PC-3 (cell line): ENCODE data around the gene DHRS7C. TPM values are rescaled to one million over a fixed set of nuclear protein-coding genes. Genes with fewer than 3 reads are reported as not detected.

Experiments
- ATAC-seq: fragments of 200-7000 bp; cut with Tn5 transposase; 2 replicates; pipeline ENCODE4 v1.9.1; 2020; ENCODE audit warnings: mild to moderate bottlenecking, moderate library complexity
- BruUV-seq: library from RNA; stranded (reverse); fragments of 400-500 nt; replicated peaks from 2 replicates; lab custom pipeline; 2021; lab: Mats Ljungman, UMichigan
- CTCF ChIA-PET: fragments of 300-600 bp; sonication (Branson Sonifier 250); formaldehyde crosslinking; loops from one replicate; lab custom pipeline; 2022; ENCODE audit warnings: antibody characterized with exemption; lab: Charles Lee
- POLR2A ChIA-PET: fragments of 300-600 bp; sonication (Branson Sonifier 250); formaldehyde crosslinking; loops from one replicate; lab custom pipeline; 2022; ENCODE audit warnings: antibody characterized with exemption; ENCODE audit not compliant: unreplicated experiment; lab: Charles Lee
- DNase-seq: peaks from one replicate; pipeline ENCODE4 v3.0.0-alpha.2; 2015
- H2AFZ ChIP-seq: fragments of 300-600 bp; sonication (generic); 2 replicates; pipeline ENCODE4 v1.6.0; 2016; ENCODE audit warnings: antibody characterized with exemption, low read length
- H3F3A ChIP-seq: fragments of 300-600 bp; sonication (generic); one replicate; pipeline ENCODE4 v1.6.0; 2017; ENCODE audit warnings: antibody characterized with exemption, low read length, control low read depth, mild to moderate bottlenecking; ENCODE audit not compliant: unreplicated experiment
- H3K27ac ChIP-seq: fragments of 300-600 bp; sonication (generic); 2 replicates; pipeline ENCODE4 v1.5.1; 2016; ENCODE audit warnings: mild to moderate bottlenecking, low read length
- H3K27me3 ChIP-seq: fragments of 300-600 bp; sonication (generic); 2 replicates; pipeline ENCODE4 v1.6.1; 2016; ENCODE audit warnings: low read length, mixed read lengths
- H3K36me3 ChIP-seq: fragments of 300-600 bp; sonication (generic); 2 replicates; pipeline ENCODE4 v1.6.1; 2016; ENCODE audit warnings: low read depth, mixed run types, low read length, mixed read lengths
- H3K4me1 ChIP-seq: fragments of 300-600 bp; sonication (generic); 2 replicates; pipeline ENCODE4 v1.5.1; 2016; ENCODE audit warnings: low read length; ENCODE audit not compliant: insufficient read depth
- H3K4me2 ChIP-seq: fragments of 300-600 bp; sonication (generic); 2 replicates; pipeline ENCODE4 v1.6.0; 2016; ENCODE audit warnings: low read length
- H3K4me3 ChIP-seq: fragments of 300-600 bp; sonication (generic); 2 replicates; pipeline ENCODE4 v1.5.1; 2016; ENCODE audit warnings: mild to moderate bottlenecking, low read length, mixed read lengths
- H3K79me2 ChIP-seq: fragments of 300-600 bp; sonication (generic); 2 replicates; pipeline ENCODE4 v1.6.1; 2017; ENCODE audit warnings: low read length, mixed read lengths
- H3K9ac ChIP-seq: fragments of 300-600 bp; sonication (generic); 2 replicates; pipeline ENCODE4 v1.6.0; 2016; ENCODE audit warnings: mild to moderate bottlenecking, low read length
- H3K9me2 ChIP-seq: fragments of 300-600 bp; sonication (generic); replicated peaks from 2 replicates; pipeline ENCODE4 v1.6.1; 2016; ENCODE audit warnings: mixed run types, low read length, mixed read lengths
- H3K9me3 ChIP-seq: fragments of 300-600 bp; sonication (generic); 2 replicates; pipeline ENCODE4 v1.6.1; 2016; ENCODE audit warnings: low read length, mixed read lengths
- H4K20me1 ChIP-seq: fragments of 300-600 bp; sonication (generic); 2 replicates; pipeline ENCODE4 v1.6.1; 2016; ENCODE audit warnings: low read length, mixed read lengths
- EZH2 ChIP-seq: fragments of 300-600 bp; sonication (generic); IDR thresholded peaks from one replicate; pipeline ENCODE4 v1.6.1; 2017; ENCODE audit warnings: antibody characterized with exemption, mild to moderate bottlenecking, low read length; ENCODE audit not compliant: unreplicated experiment
- EZH2phosphoT487 ChIP-seq: fragments of 300-600 bp; sonication (generic); IDR thresholded peaks from 2 replicates; pipeline ENCODE4 v1.6.1; 2018; ENCODE audit warnings: mild to moderate bottlenecking, antibody characterized with exemption, low read length, borderline replicate concordance
- intact Hi-C: fragments of 100-400 bp; cut with micrococcal nuclease; formaldehyde crosslinking; loops from 2 replicates; pipeline ENCODE4 v1.9.0; 2023
- total RNA-seq: library from RNA; depleted of rRNA; stranded (reverse); fragments of >200 nt; gene quantifications from 2 replicates; pipeline ENCODE4 v1.2.3, GENCODE V29; 2014
- TF ChIP-seq, protein P1 (sequence below): fragments of 300-600 bp; sonication (generic); conservative IDR thresholded peaks from 2 replicates; pipeline ENCODE4 v1.5.1; 2017; ENCODE audit warnings: antibody characterized with exemption, low read depth, mild to moderate bottlenecking, low read length

The DHRS7C gene
- total RNA-seq, 1 experiment from 2014 or later = not detected

DNA sequence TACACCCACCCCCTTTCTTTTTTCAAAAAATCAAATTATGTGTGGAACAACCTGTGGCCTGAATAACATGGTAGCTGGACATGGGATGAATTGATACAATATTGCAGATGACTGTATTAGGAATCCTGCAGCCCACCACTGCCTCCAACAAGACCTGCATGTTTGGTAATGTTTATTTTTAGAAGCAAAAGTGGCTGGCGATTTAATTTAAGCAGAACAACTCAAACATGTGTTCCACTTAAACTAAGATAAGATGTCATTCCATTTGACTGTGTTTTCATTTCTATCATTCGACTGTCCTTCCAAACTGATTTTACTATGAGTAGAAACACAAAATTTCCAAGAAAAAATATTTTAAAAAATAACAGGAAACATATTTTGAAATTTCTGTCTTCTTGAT is 10.1 kb upstream of the DHRS7C start:
- ATAC-seq (no peak), DNase-seq (no peak)
- Histone ChIP-seq H3K79me2 (no peaks in the 10 kb centered on the region), H3K4me2 (no peak overlapping the region), H2AFZ (0 out of 2 replicates have a peak overlapping the region, but pooled peaks have one; percentile 65), H3K27me3 (no peaks in the 10 kb centered on the region), H3K9me2 (no peaks in the 10 kb centered on the region), H3K36me3 (no peaks in the 10 kb centered on the region), H3K4me3 (no peak overlapping the region), H3K4me1 (peaks cover 11% of the 10 kb centered on the region), H3K27ac (no peak overlapping the region), H4K20me1 (no peaks in the 10 kb centered on the region), H3F3A (no peaks in the 10 kb centered on the region), H3K9me3 (no peaks in the 10 kb centered on the region), H3K9ac (no peak overlapping the region)
- TF ChIP-seq, protein P1, sequence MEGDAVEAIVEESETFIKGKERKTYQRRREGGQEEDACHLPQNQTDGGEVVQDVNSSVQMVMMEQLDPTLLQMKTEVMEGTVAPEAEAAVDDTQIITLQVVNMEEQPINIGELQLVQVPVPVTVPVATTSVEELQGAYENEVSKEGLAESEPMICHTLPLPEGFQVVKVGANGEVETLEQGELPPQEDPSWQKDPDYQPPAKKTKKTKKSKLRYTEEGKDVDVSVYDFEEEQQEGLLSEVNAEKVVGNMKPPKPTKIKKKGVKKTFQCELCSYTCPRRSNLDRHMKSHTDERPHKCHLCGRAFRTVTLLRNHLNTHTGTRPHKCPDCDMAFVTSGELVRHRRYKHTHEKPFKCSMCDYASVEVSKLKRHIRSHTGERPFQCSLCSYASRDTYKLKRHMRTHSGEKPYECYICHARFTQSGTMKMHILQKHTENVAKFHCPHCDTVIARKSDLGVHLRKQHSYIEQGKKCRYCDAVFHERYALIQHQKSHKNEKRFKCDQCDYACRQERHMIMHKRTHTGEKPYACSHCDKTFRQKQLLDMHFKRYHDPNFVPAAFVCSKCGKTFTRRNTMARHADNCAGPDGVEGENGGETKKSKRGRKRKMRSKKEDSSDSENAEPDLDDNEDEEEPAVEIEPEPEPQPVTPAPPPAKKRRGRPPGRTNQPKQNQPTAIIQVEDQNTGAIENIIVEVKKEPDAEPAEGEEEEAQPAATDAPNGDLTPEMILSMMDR = no peak
- TF ChIP-seq EZH2phosphoT487 (no peak), EZH2 (no peak)
- intact Hi-C loops = no loop called here
- ChIA-PET CTCF (no interaction called here), POLR2A (no interaction called here)
- no TSS peak for BruUV-seq

DNA sequence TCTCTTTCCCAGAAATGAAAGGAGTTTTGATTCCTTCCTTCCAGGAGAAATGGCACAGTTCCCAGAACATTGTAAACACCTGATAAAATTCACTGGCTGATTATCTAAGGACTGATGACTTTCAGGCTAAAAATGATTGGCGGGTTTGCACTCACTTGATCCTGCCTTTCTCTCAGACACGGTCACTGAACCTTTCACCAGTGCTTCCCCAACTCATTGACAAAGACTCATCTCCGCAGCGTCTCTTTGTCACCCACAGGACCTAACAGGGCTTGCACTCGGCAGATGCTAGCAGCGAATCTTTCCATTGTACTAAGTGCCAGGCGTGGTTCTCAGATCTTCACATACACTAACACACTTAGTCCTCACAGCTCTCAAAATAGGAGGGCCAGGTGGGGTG is 7.3 kb upstream of the DHRS7C start:
- Histone ChIP-seq H3K79me2 (no peaks in the 10 kb centered on the region), H3F3A (no peaks in the 10 kb centered on the region), H3K4me3 (no peak overlapping the region), H3K9me2 (no peaks in the 10 kb centered on the region), H4K20me1 (no peaks in the 10 kb centered on the region), H3K27ac (no peak overlapping the region), H3K9ac (no peak overlapping the region), H3K4me1 (peaks cover 11% of the 10 kb centered on the region), H2AFZ (peak overlapping the region; percentile 43; the same call in 1 of the 2 replicates), H3K27me3 (no peaks in the 10 kb centered on the region), H3K36me3 (no peaks in the 10 kb centered on the region), H3K4me2 (no peak overlapping the region), H3K9me3 (no peaks in the 10 kb centered on the region)
- ATAC-seq = no peak
- BruUV-seq = no TSS peak
- DNase-seq = peak; percentile 8
- TF ChIP-seq EZH2 (no peak), EZH2phosphoT487 (no peak)
- TF ChIP-seq, protein P1 = no peak
- intact Hi-C loops = loop anchor here (5.0 kb wide), 1 partner anchor 89 kb away; no protein-coding TSS in a partner anchor
- ChIA-PET CTCF (no interaction called here), POLR2A (no interaction called here)

DNA sequence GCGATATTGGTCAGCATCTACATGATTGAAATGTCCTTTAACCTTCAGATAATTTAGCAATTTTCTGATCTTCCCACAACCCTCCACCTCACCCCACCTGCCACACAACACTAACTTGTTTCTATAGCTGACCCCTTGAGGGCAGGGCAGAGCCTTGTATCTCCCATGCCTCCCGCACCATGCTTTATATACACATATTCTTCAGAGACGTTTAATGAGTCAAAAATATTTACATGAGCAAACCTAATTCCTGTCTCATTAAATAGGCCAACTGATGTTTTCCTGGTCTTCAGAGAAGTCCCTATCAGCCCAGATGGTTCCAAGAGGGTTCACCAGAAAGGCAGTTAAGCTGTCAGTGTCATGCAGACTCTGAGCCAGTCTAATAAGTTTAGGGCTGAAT is 6.6 kb upstream of the DHRS7C start:
- Histone ChIP-seq H3K4me3 (no peak overlapping the region), H3K4me1 (peaks cover 11% of the 10 kb centered on the region), H3K36me3 (no peaks in the 10 kb centered on the region), H2AFZ (peak overlapping the region; percentile 43; the same call in 1 of the 2 replicates), H3K4me2 (no peak overlapping the region), H4K20me1 (no peaks in the 10 kb centered on the region), H3K9me2 (no peaks in the 10 kb centered on the region), H3K27me3 (no peaks in the 10 kb centered on the region), H3K9me3 (no peaks in the 10 kb centered on the region), H3K27ac (no peak overlapping the region), H3K79me2 (no peaks in the 10 kb centered on the region), H3K9ac (no peak overlapping the region), H3F3A (no peaks in the 10 kb centered on the region)
- DNase-seq (peak; percentile 17), ATAC-seq (0 out of 2 replicates have a peak, but pooled peaks have one; percentile 37)
- ChIA-PET POLR2A (no interaction called here), CTCF (no interaction called here)
- intact Hi-C loops = loop anchor here (5.0 kb wide), 1 partner anchor 89 kb away; no protein-coding TSS in a partner anchor
- BruUV-seq = no TSS peak
- no peak for TF ChIP-seq EZH2
- TF ChIP-seq, protein P1 = peak; percentile 36; the same call in 1 of the 2 replicates
